Stimulated activated naive CD8-positive, alpha-beta T cell treated with anti-CD3 and anti-CD28 coated beads, Interleukin-15, Interleukin-2, amounts not matched to agents 100 ng/mL and 50 ng/mL, for 24 hours (primary cell): ENCODE measurements around the gene SIGLEC15.

ENCODE experiments used
- H3K27ac Mint-ChIP-seq: one replicate; pipeline ENCODE4 v1.8.0; 2021; ENCODE audit warnings: mild to moderate bottlenecking, mixed read lengths
- H3K27me3 Mint-ChIP-seq: one replicate; pipeline ENCODE4 v1.8.0; 2021; ENCODE audit warnings: mixed read lengths
- H3K36me3 Mint-ChIP-seq: one replicate; pipeline ENCODE4 v1.8.0; 2021; ENCODE audit warnings: low read depth, mixed read lengths
- H3K4me1 Mint-ChIP-seq: one replicate; pipeline ENCODE4 v1.8.0; 2021; ENCODE audit warnings: low read depth, mixed read lengths
- H3K4me3 Mint-ChIP-seq: one replicate; pipeline ENCODE4 v1.8.0; 2021; ENCODE audit warnings: mild to moderate bottlenecking, mixed read lengths
- H3K9me3 Mint-ChIP-seq: one replicate; pipeline ENCODE4 v1.8.0; 2021; ENCODE audit warnings: mixed read lengths

Gene SIGLEC15

DNA sequence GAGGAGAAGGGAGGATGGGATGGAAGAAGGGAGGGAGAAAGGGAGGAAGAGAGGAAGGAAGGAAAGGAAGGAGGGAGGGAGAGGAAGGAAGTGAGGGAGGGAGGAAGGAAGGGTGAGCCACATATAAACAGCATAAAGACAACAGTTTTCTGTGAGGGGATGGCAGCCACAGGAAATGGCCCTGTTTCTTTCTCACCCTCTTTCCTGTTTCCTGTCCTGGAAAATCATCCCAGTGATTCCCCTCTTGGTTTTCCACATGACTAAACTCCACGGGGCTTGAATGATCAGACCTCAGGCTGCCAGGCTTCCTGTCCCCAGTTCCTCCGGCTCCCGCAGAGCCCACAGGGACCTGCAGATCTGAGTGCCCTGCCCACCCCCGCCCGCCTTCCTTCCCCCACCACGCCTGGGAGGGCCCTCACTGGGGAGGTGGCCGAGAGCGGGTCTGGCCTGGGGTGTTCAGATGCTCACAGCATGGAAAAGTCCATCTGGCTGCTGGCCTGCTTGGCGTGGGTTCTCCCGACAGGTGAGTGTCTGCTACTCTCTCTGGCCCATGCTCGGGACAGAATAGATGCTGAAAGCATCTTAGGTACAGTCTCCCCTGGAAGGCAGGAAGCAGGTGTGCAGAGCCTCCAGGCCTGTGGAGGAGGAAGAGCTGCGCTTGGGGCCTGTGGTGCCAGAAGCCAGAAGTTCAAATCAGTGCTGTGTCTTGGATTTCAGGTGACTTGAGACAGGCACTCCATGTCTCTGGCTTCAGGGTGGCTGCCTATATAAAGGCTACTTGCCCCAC lies at the start of gene SIGLEC15:
Gene SIGLEC15, plus strand, starts transcription at position 418 of the 787 bp plus-strand sequence. Its CDS starts 54 bp downstream, at position 472.
- H3K36me3 Mint-ChIP-seq = no peaks in the 10 kb centered on the region
- H3K27me3 Mint-ChIP-seq = peaks cover 20% of the 10 kb centered on the region
- no peaks in the 10 kb centered on the region for H3K9me3 Mint-ChIP-seq
- no peak within 1 kb of the TSS for H3K4me3 Mint-ChIP-seq
- H3K27ac Mint-ChIP-seq = no peak within 1 kb of the TSS
- peaks cover 16% of the 10 kb centered on the region for H3K4me1 Mint-ChIP-seq

- H3K4me3 Mint-ChIP-seq = peak overlapping the region; percentile 82
- no peaks in the 10 kb centered on the region for H3K9me3 Mint-ChIP-seq
- no peaks in the 10 kb centered on the region for H3K36me3 Mint-ChIP-seq
- H3K4me1 Mint-ChIP-seq = peaks cover 18% of the 10 kb centered on the region
- peaks cover 16% of the 10 kb centered on the region for H3K27me3 Mint-ChIP-seq
- no peak overlapping the region for H3K27ac Mint-ChIP-seq
These were observed 49.7 kb upstream of the SIGLEC15 start for GRCh38 chr18:45775743-45776142.

DNA sequence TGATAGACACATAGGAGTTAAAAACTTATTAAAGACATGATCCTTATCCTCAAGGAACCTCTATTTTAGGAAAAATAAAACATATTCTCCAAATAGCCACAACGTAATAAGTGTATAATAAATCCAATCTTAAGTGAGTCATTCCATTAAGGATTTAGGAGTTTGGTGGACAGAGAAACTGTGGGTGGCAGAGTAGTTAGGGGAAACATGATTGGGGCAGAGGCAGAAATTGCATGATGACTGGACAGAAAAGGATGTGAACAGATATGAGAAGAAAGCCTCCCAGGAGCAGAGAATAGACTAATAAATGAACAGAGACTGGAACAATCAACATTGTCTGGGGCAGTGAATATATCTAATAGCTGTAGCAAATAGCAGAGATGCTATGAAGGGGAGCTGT lies 48.1 kb upstream of the SIGLEC15 start:
- Mint-ChIP-seq H3K27me3 (peaks cover 20% of the 10 kb centered on the region), H3K36me3 (no peaks in the 10 kb centered on the region), H3K27ac (no peak overlapping the region), H3K9me3 (no peaks in the 10 kb centered on the region), H3K4me3 (no peak overlapping the region), H3K4me1 (peaks cover 18% of the 10 kb centered on the region)

DNA sequence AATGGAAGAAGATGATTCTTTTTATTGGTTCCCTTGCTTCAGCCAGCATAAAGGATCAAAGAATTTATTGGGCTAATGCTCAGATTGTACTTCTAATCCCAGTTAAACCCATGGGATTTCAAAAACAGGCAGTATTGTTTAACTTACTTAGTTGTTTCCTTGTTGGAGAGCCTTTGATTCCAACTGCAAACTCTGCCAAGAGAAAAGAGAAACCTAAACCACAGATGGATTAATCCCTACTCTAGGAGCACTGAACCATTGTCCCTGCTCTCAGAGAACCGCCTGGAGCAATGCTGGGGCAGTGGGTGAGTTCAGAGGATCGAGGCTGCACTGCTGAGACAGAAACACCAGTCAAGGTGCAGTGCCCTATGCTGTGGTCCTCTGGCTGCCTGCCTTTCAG lies 44.9 kb upstream of the SIGLEC15 start:
- H3K27ac Mint-ChIP-seq = no peak overlapping the region
- H3K9me3 Mint-ChIP-seq = no peaks in the 10 kb centered on the region
- H3K36me3 Mint-ChIP-seq = no peaks in the 10 kb centered on the region
- no peak overlapping the region for H3K4me3 Mint-ChIP-seq
- peaks cover 22% of the 10 kb centered on the region for H3K27me3 Mint-ChIP-seq
- no peaks in the 10 kb centered on the region for H3K4me1 Mint-ChIP-seq

GRCh38 chr18:45782662-45783061 lies 42.8 kb upstream of the SIGLEC15 start:
- Mint-ChIP-seq H3K4me3 (no peak overlapping the region), H3K9me3 (no peaks in the 10 kb centered on the region), H3K27me3 (peaks cover 11% of the 10 kb centered on the region)

GRCh38 chr18:45783097-45784075 lies 42.1 kb upstream of the SIGLEC15 start:
- no peak overlapping the region for H3K27ac Mint-ChIP-seq
- H3K27me3 Mint-ChIP-seq = peaks cover 11% of the 10 kb centered on the region
- no peaks in the 10 kb centered on the region for H3K4me1 Mint-ChIP-seq
- H3K4me3 Mint-ChIP-seq = no peak overlapping the region
- no peaks in the 10 kb centered on the region for H3K36me3 Mint-ChIP-seq
- H3K9me3 Mint-ChIP-seq = no peaks in the 10 kb centered on the region

More at GRCh38 chr18:45782662-45783061, 42.8 kb upstream of the SIGLEC15 start:
- Mint-ChIP-seq H3K4me1 (no peaks in the 10 kb centered on the region), H3K36me3 (no peaks in the 10 kb centered on the region), H3K27ac (no peak overlapping the region)

DNA sequence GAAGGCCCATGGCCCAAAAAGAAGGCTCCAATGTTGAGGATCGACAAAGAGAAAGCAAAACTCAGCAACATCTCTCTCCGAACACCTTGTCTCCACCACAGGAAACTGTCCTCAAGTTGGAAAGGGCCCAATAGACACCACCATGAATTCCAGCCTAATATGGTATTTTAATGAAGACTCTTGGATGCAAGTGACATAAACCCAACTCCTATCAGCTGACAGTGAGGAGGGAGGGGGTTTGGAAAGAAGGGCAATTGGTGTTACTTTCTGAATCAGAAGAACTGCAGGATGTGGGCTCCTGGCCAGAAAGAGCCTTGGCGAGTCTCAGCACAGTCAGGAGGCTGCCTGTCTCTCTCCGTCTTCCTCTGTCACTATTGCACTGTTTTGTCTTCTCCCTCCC lies 40.3 kb upstream of the SIGLEC15 start:
- peak overlapping the region; percentile 45 for H3K27ac Mint-ChIP-seq
- H3K4me3 Mint-ChIP-seq = no peak overlapping the region
- H3K27me3 Mint-ChIP-seq = peaks cover 8% of the 10 kb centered on the region

GRCh38 chr18:45786941-45787340 lies 38.5 kb upstream of the SIGLEC15 start:
- H3K27me3 Mint-ChIP-seq = peaks cover 5% of the 10 kb centered on the region
- H3K4me3 Mint-ChIP-seq = no peak overlapping the region
- no peak overlapping the region for H3K27ac Mint-ChIP-seq
- H3K36me3 Mint-ChIP-seq = no peaks in the 10 kb centered on the region
- H3K4me1 Mint-ChIP-seq = no peaks in the 10 kb centered on the region
- no peaks in the 10 kb centered on the region for H3K9me3 Mint-ChIP-seq

More for the DNA sequence above, 40.3 kb upstream of the SIGLEC15 start:
- Mint-ChIP-seq H3K36me3 (no peaks in the 10 kb centered on the region), H3K9me3 (no peaks in the 10 kb centered on the region), H3K4me1 (no peaks in the 10 kb centered on the region)

DNA sequence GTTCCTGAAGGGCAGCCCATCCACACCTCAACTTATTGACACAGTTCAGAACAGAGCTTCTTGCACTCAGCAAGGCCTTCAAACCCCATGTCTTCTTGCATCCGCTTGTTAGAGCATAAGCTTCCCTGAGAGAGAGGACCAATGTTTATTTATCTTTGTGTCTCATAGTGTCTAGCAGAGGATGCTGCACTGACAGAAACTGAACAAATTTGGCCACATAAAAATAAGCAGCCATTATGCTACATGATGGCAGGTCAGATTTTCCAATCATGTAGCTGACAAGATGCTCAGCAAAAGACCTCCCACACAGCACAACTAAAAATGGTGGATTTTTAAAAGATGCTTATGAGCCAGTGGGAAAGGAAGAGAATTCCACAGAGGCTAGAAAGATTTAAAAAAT lies 38.1 kb upstream of the SIGLEC15 start:
- Mint-ChIP-seq H3K4me3 (no peak overlapping the region), H3K4me1 (no peaks in the 10 kb centered on the region), H3K27ac (no peak overlapping the region), H3K9me3 (no peaks in the 10 kb centered on the region), H3K27me3 (peaks cover 5% of the 10 kb centered on the region), H3K36me3 (no peaks in the 10 kb centered on the region)

GRCh38 chr18:45788861-45789260 lies 36.6 kb upstream of the SIGLEC15 start:
- no peaks in the 10 kb centered on the region for H3K27me3 Mint-ChIP-seq
- H3K9me3 Mint-ChIP-seq = no peaks in the 10 kb centered on the region
- H3K4me1 Mint-ChIP-seq = peaks cover 3% of the 10 kb centered on the region
- no peak overlapping the region for H3K4me3 Mint-ChIP-seq
- no peaks in the 10 kb centered on the region for H3K36me3 Mint-ChIP-seq
- H3K27ac Mint-ChIP-seq = no peak overlapping the region

DNA sequence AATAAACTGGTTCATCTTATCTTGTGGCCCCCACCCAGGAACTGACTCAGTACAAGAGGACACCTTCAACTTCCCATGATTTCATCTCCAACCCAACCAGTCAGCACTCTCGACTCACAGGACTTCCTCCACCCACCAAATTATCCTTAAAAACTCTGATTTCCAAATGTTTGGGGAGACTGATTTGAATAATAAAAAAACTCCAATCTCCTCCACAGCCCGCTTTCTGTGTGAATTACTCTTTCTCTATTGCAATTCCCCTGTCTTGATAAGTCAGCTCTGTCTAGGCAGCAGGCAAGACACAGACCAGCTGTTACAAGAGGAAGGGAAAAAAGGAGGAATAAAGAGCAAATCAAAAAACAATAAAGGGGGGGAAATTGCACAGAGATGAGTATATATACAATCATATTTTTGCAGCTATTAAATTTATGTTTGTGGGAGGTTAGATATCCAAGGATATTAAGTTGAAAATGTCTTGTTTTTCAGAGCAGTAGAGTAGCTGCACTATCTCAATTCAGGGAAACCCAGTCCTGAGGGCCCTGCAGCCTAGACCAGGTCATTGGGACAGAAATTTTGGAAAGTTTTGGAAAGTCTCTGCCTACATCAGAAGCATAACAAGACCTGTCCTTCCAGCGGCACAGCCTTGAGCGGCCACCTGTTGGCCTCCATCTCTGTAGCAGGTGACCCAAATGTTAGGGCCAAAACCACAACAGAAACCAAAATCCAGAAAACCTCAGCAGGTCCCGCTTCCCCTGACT lies 32.8 kb upstream of the SIGLEC15 start:
- Mint-ChIP-seq H3K9me3 (no peaks in the 10 kb centered on the region), H3K36me3 (no peaks in the 10 kb centered on the region), H3K4me1 (peaks cover 3% of the 10 kb centered on the region), H3K4me3 (no peak overlapping the region), H3K27ac (no peak overlapping the region), H3K27me3 (no peaks in the 10 kb centered on the region)

GRCh38 chr18:45793264-45793965 lies 32.1 kb upstream of the SIGLEC15 start:
- H3K27ac Mint-ChIP-seq = no peak overlapping the region

GRCh38 chr18:45801416-45802004 lies 24.0 kb upstream of the SIGLEC15 start:
- H3K4me3 Mint-ChIP-seq = no peak overlapping the region
- no peaks in the 10 kb centered on the region for H3K36me3 Mint-ChIP-seq
- H3K4me1 Mint-ChIP-seq = peaks cover 10% of the 10 kb centered on the region
- H3K9me3 Mint-ChIP-seq = no peaks in the 10 kb centered on the region
- H3K27me3 Mint-ChIP-seq = no peaks in the 10 kb centered on the region
- no peak overlapping the region for H3K27ac Mint-ChIP-seq

More at GRCh38 chr18:45793264-45793965, 32.1 kb upstream of the SIGLEC15 start:
- H3K9me3 Mint-ChIP-seq = no peaks in the 10 kb centered on the region
- H3K4me1 Mint-ChIP-seq = peaks cover 3% of the 10 kb centered on the region
- no peak overlapping the region for H3K4me3 Mint-ChIP-seq
- H3K27me3 Mint-ChIP-seq = no peaks in the 10 kb centered on the region
- no peaks in the 10 kb centered on the region for H3K36me3 Mint-ChIP-seq
